AG04450 (cell line): ENCODE measurements around the gene CCDC106. TPM values are rescaled to one million over a fixed set of nuclear protein-coding genes. Genes with fewer than 3 reads are reported as not detected.

Experiments used
- CTCF ChIA-PET: fragments of 300-600, 350-600 bp; formaldehyde crosslinking; extraction: SDS; loops from one replicate; lab custom pipeline; 2022; ENCODE audit warnings: antibody characterized with exemption, inconsistent platforms; lab: Charles Lee
- POLR2A ChIA-PET: fragments of 350-600 bp; formaldehyde crosslinking; extraction: SDS; loops from one replicate; lab custom pipeline; 2021; ENCODE audit warnings: antibody characterized with exemption, inconsistent platforms; lab: Yijun Ruan, JAX
- DNase-seq: peaks from one replicate; pipeline ENCODE4 v3.0.0-alpha.2; 2011; ENCODE audit warnings: low read depth, low spot score
- H3K27ac ChIP-seq: one replicate; pipeline ENCODE4 v1.5.1; 2012; ENCODE audit warnings: low read depth, low read length, control low read depth
- H3K27me3 ChIP-seq: one replicate; pipeline ENCODE4 v1.6.0; 2012; ENCODE audit warnings: low read length; ENCODE audit not compliant: control insufficient read depth, insufficient read depth
- H3K4me3 ChIP-seq: 2 replicates; pipeline ENCODE4 v1.5.1; 2011; ENCODE audit warnings: mild to moderate bottlenecking, low read depth, low read length, control low read depth
- H3K9me3 ChIP-seq: 2 replicates; pipeline ENCODE4 v1.5.1; 2012; ENCODE audit warnings: low read length; ENCODE audit not compliant: control insufficient read depth, insufficient read depth
- polyA plus RNA-seq: library from polyadenylated mRNA; depleted of rRNA; stranded (reverse); fragments of >200 nt; gene quantifications from 2 replicates; pipeline ENCODE4 v1.2.3, GENCODE V29; 2011
- TF ChIP-seq, protein P1 (sequence below): IDR thresholded peaks from 2 replicates; pipeline ENCODE4 v1.5.1; 2011; ENCODE audit warnings: low read depth, low read length, control low read depth, inconsistent platforms

The CCDC106 gene
- polyA plus RNA-seq, 1 experiment = 6.2 TPM

DNA sequence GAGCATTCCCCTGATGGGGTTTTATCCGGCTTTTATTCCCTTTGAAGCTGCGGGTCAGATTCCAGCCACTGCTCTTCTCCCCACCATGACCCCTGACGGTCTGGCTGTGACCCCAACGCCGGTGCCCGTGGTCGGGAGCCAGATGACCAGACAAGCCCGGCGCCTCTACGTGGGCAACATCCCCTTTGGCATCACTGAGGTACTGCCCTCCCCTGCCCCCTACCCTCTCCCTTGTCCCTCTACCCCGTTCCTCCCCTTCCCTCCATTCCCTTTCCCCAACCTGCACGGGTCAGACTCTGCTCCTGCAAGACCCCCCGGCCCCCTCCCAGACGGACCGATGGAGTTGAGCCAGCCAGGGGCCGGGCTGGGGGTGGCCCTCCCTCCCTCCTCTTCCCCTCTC lies 13.0 kb downstream of the CCDC106 start:
- Histone ChIP-seq H3K27me3 (no peaks in the 10 kb centered on the region), H3K27ac (no peak overlapping the region), H3K4me3 (no peak overlapping the region), H3K9me3 (no peaks in the 10 kb centered on the region)
- ChIA-PET CTCF (interaction anchor here (2.3 kb wide), 1 partner anchor 11 kb away, joined by 8 read pairs; no protein-coding TSS in a partner anchor), POLR2A (no interaction called here)
- TF ChIP-seq, protein P1, sequence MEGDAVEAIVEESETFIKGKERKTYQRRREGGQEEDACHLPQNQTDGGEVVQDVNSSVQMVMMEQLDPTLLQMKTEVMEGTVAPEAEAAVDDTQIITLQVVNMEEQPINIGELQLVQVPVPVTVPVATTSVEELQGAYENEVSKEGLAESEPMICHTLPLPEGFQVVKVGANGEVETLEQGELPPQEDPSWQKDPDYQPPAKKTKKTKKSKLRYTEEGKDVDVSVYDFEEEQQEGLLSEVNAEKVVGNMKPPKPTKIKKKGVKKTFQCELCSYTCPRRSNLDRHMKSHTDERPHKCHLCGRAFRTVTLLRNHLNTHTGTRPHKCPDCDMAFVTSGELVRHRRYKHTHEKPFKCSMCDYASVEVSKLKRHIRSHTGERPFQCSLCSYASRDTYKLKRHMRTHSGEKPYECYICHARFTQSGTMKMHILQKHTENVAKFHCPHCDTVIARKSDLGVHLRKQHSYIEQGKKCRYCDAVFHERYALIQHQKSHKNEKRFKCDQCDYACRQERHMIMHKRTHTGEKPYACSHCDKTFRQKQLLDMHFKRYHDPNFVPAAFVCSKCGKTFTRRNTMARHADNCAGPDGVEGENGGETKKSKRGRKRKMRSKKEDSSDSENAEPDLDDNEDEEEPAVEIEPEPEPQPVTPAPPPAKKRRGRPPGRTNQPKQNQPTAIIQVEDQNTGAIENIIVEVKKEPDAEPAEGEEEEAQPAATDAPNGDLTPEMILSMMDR = no peak
- no peak for DNase-seq

DNA sequence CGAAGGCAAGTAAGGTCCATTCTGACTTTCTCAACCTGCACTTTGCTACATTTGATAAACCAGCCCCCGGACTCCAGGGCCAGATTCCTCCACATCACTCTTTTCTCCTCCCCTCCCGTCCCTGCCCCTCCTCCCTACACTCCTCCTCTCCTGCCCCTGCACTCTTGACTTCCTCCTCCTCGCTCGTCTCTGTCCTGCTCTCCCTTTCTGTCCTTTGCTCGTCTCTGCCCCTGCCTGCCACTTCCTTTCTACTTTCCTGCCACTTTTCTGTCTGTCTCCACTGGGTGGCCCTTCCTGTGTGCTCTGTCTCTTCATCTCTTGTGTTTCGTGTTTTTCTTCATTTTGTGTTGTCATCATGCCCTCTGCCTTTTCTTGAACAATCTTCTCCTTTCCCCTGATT lies 13.8 kb downstream of the CCDC106 start:
- ChIA-PET POLR2A (no interaction called here), CTCF (interaction anchor here (1.0 kb wide), 1 partner anchor 10 kb away, joined by 6 read pairs; no protein-coding TSS in a partner anchor)
- TF ChIP-seq, protein P1 = no peak

DNA sequence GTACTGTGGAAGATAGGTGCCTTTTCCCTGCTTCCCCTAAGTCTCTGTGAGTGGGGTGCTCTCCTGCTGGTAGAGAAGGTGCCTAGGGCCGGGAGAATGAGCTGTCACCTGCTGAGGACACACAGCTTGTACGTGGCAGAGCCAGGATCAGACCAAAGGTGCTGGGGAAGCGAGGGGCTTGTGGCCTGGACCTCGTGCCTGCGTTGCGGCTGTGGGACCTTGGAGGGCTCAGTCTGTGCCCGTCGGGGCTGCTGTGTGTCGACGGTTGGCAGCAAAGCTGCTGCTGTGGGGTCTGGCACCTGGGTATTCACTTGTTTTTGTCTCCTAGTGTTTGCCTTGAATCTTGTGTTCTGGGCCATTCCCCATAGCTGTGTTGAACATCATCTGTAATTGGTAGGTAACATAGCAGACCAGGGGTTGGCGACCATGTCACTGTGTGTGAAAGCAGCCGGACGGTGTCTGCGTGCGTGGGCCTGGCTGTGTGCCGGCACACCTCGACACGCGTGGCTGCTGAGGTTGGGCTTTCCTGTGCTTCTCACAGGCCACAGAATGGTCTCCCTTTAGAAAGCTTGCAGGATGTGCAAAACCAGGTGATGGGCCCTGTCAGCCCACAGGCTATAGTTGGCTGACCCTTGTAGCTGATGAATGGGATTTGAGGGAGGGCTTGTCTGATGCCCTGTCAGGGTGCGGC lies 16.0 kb downstream of the CCDC106 start:
- ChIA-PET POLR2A (no interaction called here), CTCF (no interaction called here)
- Histone ChIP-seq H3K27ac (no peak overlapping the region), H3K27me3 (no peaks in the 10 kb centered on the region), H3K4me3 (no peak overlapping the region), H3K9me3 (no peaks in the 10 kb centered on the region)
- TF ChIP-seq, protein P1 = no peak
- DNase-seq = no peak

More for the DNA sequence above, 13.8 kb downstream of the CCDC106 start:
- Histone ChIP-seq H3K9me3 (no peaks in the 10 kb centered on the region), H3K4me3 (no peak overlapping the region), H3K27me3 (no peaks in the 10 kb centered on the region), H3K27ac (no peak overlapping the region)
- no peak for DNase-seq

DNA sequence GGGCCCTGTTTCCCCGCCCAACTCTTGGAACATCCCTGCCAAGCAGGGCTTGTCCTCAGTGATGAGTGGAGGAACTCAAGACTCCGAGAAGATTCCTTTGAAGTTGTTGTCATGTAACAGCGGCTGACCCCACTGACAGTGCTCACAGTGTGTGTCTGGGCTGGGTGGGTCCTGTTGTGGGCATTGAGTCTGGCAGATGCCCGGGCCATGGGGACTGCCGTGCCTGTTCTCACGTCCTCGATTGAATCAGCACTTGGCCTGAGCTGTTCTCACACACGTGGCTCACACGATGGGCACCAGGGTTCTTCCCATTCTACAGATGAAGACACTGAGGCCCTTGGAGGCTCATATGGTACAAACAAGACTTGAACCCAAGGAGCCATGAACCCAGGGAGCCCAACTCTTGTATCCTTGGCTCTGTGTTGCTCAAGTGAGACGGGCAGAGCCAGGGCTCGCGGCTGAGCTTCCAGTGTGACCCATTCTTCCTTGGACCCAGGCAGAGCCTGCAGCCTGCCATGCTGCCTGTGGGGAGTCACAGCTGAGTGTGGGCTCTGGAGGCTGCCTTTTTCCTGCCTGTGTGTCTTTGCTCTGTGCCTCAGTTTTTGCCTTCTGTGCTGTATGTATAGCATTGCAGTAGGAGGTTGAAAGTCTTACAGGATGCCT lies 18.5 kb downstream of the CCDC106 start:
- no peaks in the 10 kb centered on the region for H3K27me3 ChIP-seq
- peak overlapping the region; percentile 31 for H3K27ac ChIP-seq
- TF ChIP-seq, protein P1 = no peak
- ChIA-PET POLR2A (interaction anchor here (0.6 kb wide), 1 partner anchor 1664 kb away, joined by 5 read pairs; no protein-coding TSS in a partner anchor), CTCF (no interaction called here)
- DNase-seq = no peak
- no peaks in the 10 kb centered on the region; the same call in 1 of the 2 replicates for H3K9me3 ChIP-seq
- no peak overlapping the region for H3K4me3 ChIP-seq

DNA sequence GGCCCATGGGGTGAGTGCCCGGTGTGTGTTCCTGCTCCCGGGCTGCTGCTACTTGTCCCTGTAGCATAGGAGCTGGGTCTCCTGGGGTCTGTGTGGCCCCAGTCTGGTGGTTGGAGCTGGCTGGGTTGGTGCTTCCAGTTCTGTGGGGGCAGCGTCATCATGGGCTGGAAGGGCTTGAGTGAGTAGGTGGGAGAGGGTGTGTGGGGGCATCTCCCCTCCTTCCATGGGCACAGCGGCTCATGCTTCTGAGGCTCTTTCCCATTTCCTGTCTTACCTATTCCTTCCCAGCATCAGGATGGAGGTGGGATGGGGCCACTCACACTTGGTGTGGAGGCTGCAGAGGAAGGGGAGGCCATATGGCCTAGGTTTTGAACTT lies 19.0 kb downstream of the CCDC106 start:
- H3K27ac ChIP-seq = peak overlapping the region; percentile 31
- no peak overlapping the region for H3K4me3 ChIP-seq
- no peaks in the 10 kb centered on the region for H3K27me3 ChIP-seq
- ChIA-PET POLR2A (interaction anchor here (0.6 kb wide), 1 partner anchor 465 kb away, joined by 3 read pairs; no protein-coding TSS in a partner anchor), CTCF (no interaction called here)
- DNase-seq = no peak
- H3K9me3 ChIP-seq = no peaks in the 10 kb centered on the region; the same call in 1 of the 2 replicates
- TF ChIP-seq, protein P1 = no peak
